Esophagus muscularis mucosa (tissue), 3 donors: Measurements from ENCODE around the gene NEFH.

Experiments used
- CTCF ChIP-seq, 3 experiments: fragments of 200-600 bp in 2 of 3; fragments of 450-650 bp in 1 of 3; sonication (generic) in 2 of 3; IDR thresholded peaks; one replicate each; pipeline ENCODE4 v1.5.1; 2017 to 2019; ENCODE audit warnings: antibody characterized with exemption in 3 of 3, mild to moderate bottlenecking in 2 of 3, moderate library complexity in 1 of 3
- POLR2A ChIP-seq: fragments of 450-650 bp; IDR thresholded peaks from one replicate; pipeline ENCODE4 v1.6.1; 2017; ENCODE audit warnings: antibody characterized with exemption, moderate library complexity, mild to moderate bottlenecking, low read depth

- TF ChIP-seq POLR2A (no peak), CTCF (IDR thresholded peaks at IDR 0.05) (no peak)
These were observed 41.5 kb downstream of the NEFH start for GRCh38 chr22:29521526-29521925.
